ENCODE measurements around the gene SMCP. TPM values are rescaled to one million over a fixed set of nuclear protein-coding genes. Genes with fewer than 3 reads are reported as not detected.

SMCP gene
- total and polyA plus RNA-seq, 4 donors = not detected

DNA sequence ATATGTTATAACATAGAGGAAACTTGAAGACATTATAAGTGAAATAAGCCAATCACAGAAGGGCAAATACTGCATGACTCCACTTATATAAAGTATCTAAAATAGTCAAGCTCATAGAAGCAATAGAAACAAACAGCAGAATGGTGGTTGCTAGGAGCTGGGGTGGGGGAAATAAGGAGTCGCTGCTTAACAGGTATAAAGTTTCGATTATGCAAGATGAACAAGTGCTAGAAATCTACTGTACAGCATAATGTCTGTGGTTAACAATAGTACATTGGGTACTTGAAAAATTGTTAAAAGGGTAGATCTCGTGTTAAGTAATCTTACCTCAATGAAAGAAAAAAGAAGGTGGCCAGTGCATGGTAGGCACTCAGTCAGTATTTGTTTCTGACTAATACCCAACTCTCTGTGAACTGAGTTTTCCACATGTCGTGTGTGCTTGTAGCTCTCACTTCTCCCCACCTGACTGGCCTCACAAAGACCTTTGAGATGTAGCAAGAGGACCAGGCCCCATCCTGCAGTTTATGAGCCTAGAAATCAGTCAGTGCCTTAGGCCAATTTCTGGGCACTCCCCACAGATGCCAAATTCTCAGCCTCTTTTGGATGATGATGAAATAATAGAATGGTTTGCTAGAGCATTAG, 54.2 kb downstream of the SMCP start:
- 83% methylated on average over 4 of the region's 4 CpGs for WGBS

GRCh38 chr1:152933196-152933595, 55.1 kb downstream of the SMCP start:
- H3K4me1 ChIP-seq (ENCODE audit: control insufficient read depth in 4 of 4, insufficient read depth in 4 of 4, low read length in 3 of 4) = peaks cover 0 to 6% (median 2%) of the 10 kb centered on the region in 4 donors

More for the DNA sequence above, 54.2 kb downstream of the SMCP start:
- H3K27ac ChIP-seq (ENCODE audit: low read depth in 1 of 2, low read length in 2 of 2) = no peak overlapping the region
- H3K9ac ChIP-seq (ENCODE audit: low read depth in 1 of 2, low read length in 2 of 2) = no peak overlapping the region
- H3K4me1 ChIP-seq (ENCODE audit: control insufficient read depth in 4 of 4, insufficient read depth in 4 of 4, low read length in 3 of 4) = peaks cover 0 to 6% (median 2%) of the 10 kb centered on the region in 4 donors
- DNase-seq (ENCODE audit: low spot score) = no peak
- no peak overlapping the region for H3K4me3 ChIP-seq (ENCODE audit: low read depth in 1 of 3, low read length in 3 of 3)
- no peaks in the 10 kb centered on the region for H3K9me3 ChIP-seq (ENCODE audit: control insufficient read depth in 4 of 4, low read length in 3 of 4)
- no peaks in the 10 kb centered on the region for H3K27me3 ChIP-seq (ENCODE audit: control insufficient read depth in 4 of 4, insufficient read depth in 4 of 4, low read length in 3 of 4)
- TF ChIP-seq HNF4A (conservative IDR thresholded peaks at IDR 0.05) (no peak), TAF1 (conservative IDR thresholded peaks at IDR 0.05) (no peak), REST (IDR thresholded peaks at IDR 0.05) (no peak), FOXA2 (IDR thresholded peaks at IDR 0.05) (no peak), FOXA1 (IDR thresholded peaks at IDR 0.05) (no peak), RAD21 (IDR thresholded peaks at IDR 0.05) (no peak), SP1 (IDR thresholded peaks at IDR 0.05) (no peak), ATF3 (IDR thresholded peaks at IDR 0.05) (no peak), JUND (IDR thresholded peaks at IDR 0.05) (no peak), RXRA (IDR thresholded peaks at IDR 0.05) (no peak), YY1 (IDR thresholded peaks at IDR 0.05) (no peak), HNF4G (IDR thresholded peaks at IDR 0.05) (no peak), EGR1 (IDR thresholded peaks at IDR 0.05; ENCODE audit: low read depth in 2 of 2) (no peak), GABPA (IDR thresholded peaks at IDR 0.05 in 1 of 2, conservative IDR thresholded peaks at IDR 0.05 in 1 of 2) (no peak), NR2F2 (IDR thresholded peaks at IDR 0.05) (no peak)
- TF ChIP-seq, protein P1, sequence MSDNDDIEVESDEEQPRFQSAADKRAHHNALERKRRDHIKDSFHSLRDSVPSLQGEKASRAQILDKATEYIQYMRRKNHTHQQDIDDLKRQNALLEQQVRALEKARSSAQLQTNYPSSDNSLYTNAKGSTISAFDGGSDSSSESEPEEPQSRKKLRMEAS (IDR thresholded peaks at IDR 0.05) = no peak
- TF ChIP-seq, protein P2, sequence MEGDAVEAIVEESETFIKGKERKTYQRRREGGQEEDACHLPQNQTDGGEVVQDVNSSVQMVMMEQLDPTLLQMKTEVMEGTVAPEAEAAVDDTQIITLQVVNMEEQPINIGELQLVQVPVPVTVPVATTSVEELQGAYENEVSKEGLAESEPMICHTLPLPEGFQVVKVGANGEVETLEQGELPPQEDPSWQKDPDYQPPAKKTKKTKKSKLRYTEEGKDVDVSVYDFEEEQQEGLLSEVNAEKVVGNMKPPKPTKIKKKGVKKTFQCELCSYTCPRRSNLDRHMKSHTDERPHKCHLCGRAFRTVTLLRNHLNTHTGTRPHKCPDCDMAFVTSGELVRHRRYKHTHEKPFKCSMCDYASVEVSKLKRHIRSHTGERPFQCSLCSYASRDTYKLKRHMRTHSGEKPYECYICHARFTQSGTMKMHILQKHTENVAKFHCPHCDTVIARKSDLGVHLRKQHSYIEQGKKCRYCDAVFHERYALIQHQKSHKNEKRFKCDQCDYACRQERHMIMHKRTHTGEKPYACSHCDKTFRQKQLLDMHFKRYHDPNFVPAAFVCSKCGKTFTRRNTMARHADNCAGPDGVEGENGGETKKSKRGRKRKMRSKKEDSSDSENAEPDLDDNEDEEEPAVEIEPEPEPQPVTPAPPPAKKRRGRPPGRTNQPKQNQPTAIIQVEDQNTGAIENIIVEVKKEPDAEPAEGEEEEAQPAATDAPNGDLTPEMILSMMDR (IDR thresholded peaks at IDR 0.05; ENCODE audit: low read depth, low read length, missing input control) = no peak
- no peaks in the 10 kb centered on the region for H3K36me3 ChIP-seq (ENCODE audit: control insufficient read depth in 4 of 4, insufficient read depth in 3 of 4, low read depth in 1 of 4, low read length in 3 of 4)

More at GRCh38 chr1:152933196-152933595, 55.1 kb downstream of the SMCP start:
- TF ChIP-seq NR2F2 (IDR thresholded peaks at IDR 0.05) = no peak
- TF ChIP-seq, protein P1 (IDR thresholded peaks at IDR 0.05) = no peak
- 81% methylated on average over 2 of the region's 2 CpGs for WGBS
- Histone ChIP-seq H3K27me3 (ENCODE audit: control insufficient read depth in 4 of 4, insufficient read depth in 4 of 4, low read length in 3 of 4) (no peaks in the 10 kb centered on the region), H3K4me3 (ENCODE audit: low read depth in 1 of 3, low read length in 3 of 3) (no peak overlapping the region), H3K9me3 (ENCODE audit: control insufficient read depth in 4 of 4, low read length in 3 of 4) (no peaks in the 10 kb centered on the region), H3K9ac (ENCODE audit: low read depth in 1 of 2, low read length in 2 of 2) (no peak overlapping the region), H3K36me3 (ENCODE audit: control insufficient read depth in 4 of 4, insufficient read depth in 3 of 4, low read depth in 1 of 4, low read length in 3 of 4) (no peaks in the 10 kb centered on the region), H3K27ac (ENCODE audit: low read depth in 1 of 2, low read length in 2 of 2) (no peak overlapping the region)
- no peak for DNase-seq (ENCODE audit: low spot score)

Other genes with a start within 250 kb of the SMCP start
- gene LCE2D, start 214.9 kb upstream of the SMCP start, total RNA-seq = not detected
- not detected for gene LCE2D, start 214.9 kb upstream of the SMCP start, polyA plus RNA-seq
- not detected for gene LCE2C, start 203.0 kb upstream of the SMCP start, total RNA-seq
- gene LCE2C, start 203.0 kb upstream of the SMCP start, polyA plus RNA-seq = not detected
- not detected for gene LCE2B, start 192.2 kb upstream of the SMCP start, total RNA-seq
- not detected for gene LCE2B, start 192.2 kb upstream of the SMCP start, polyA plus RNA-seq
- not detected for gene LCE2A, start 180.0 kb upstream of the SMCP start, total RNA-seq
- gene LCE2A, start 180.0 kb upstream of the SMCP start, polyA plus RNA-seq = not detected
- gene LCE4A, start 170.2 kb upstream of the SMCP start, total RNA-seq = not detected
- not detected for gene LCE4A, start 170.2 kb upstream of the SMCP start, polyA plus RNA-seq
- gene KPRP, start 120.3 kb upstream of the SMCP start, total RNA-seq = not detected
- gene KPRP, start 120.3 kb upstream of the SMCP start, polyA plus RNA-seq = not detected
- not detected for gene LCE1F, start 103.2 kb upstream of the SMCP start, total RNA-seq
- gene LCE1F, start 103.2 kb upstream of the SMCP start, polyA plus RNA-seq = not detected
- gene LCE1E, start 92.1 kb upstream of the SMCP start, total RNA-seq = not detected
- not detected for gene LCE1E, start 92.1 kb upstream of the SMCP start, polyA plus RNA-seq
- not detected for gene LCE1D, start 81.6 kb upstream of the SMCP start, total RNA-seq
- not detected for gene LCE1D, start 81.6 kb upstream of the SMCP start, polyA plus RNA-seq
- not detected for gene LCE1C, start 71.7 kb upstream of the SMCP start, total RNA-seq
- gene LCE1C, start 71.7 kb upstream of the SMCP start, polyA plus RNA-seq = not detected
- not detected for gene LCE1B, start 66.4 kb upstream of the SMCP start, total RNA-seq
- gene LCE1B, start 66.4 kb upstream of the SMCP start, polyA plus RNA-seq = not detected
- gene LCE1A, start 50.8 kb upstream of the SMCP start, total RNA-seq = not detected
- gene LCE1A, start 50.8 kb upstream of the SMCP start, polyA plus RNA-seq = not detected
- not detected for gene LCE6A, start 35.5 kb upstream of the SMCP start, total RNA-seq
- gene LCE6A, start 35.5 kb upstream of the SMCP start, polyA plus RNA-seq = not detected
- not detected for gene LCE7A, start 18.3 kb upstream of the SMCP start, total RNA-seq
- gene LCE7A, start 18.3 kb upstream of the SMCP start, polyA plus RNA-seq = not detected
- not detected for gene IVL, start 30.2 kb downstream of the SMCP start, total RNA-seq
- gene IVL, start 30.2 kb downstream of the SMCP start, polyA plus RNA-seq = under 1 TPM in 1 of 2 donors, not detected in 1; 0.02 TPM
- not detected for gene SPRR5, start 68.9 kb downstream of the SMCP start, total RNA-seq
- not detected for gene SPRR5, start 68.9 kb downstream of the SMCP start, polyA plus RNA-seq
- gene SPRR4, start 92.3 kb downstream of the SMCP start, total RNA-seq = not detected
- not detected for gene SPRR4, start 92.3 kb downstream of the SMCP start, polyA plus RNA-seq
- gene SPRR1A, start 105.8 kb downstream of the SMCP start, total RNA-seq = not detected
- gene SPRR1A, start 105.8 kb downstream of the SMCP start, polyA plus RNA-seq = not detected
- gene SPRR3, start 123.4 kb downstream of the SMCP start, total RNA-seq = not detected
- gene SPRR3, start 123.4 kb downstream of the SMCP start, polyA plus RNA-seq = under 1 TPM in 1 of 2 donors, not detected in 1; 0.61 TPM
- not detected for gene SPRR1B, start 152.9 kb downstream of the SMCP start, total RNA-seq
- gene SPRR1B, start 152.9 kb downstream of the SMCP start, polyA plus RNA-seq = not detected
- gene SPRR2D, start 162.8 kb downstream of the SMCP start, total RNA-seq = not detected
- under 1 TPM in 1 of 2 donors, not detected in 1; 0.09 TPM for gene SPRR2D, start 162.8 kb downstream of the SMCP start, polyA plus RNA-seq
- gene SPRR2A, start 179.2 kb downstream of the SMCP start, total RNA-seq = not detected
- not detected for gene SPRR2A, start 179.2 kb downstream of the SMCP start, polyA plus RNA-seq
- not detected for gene SPRR2B, start 193.3 kb downstream of the SMCP start, total RNA-seq
- not detected for gene SPRR2B, start 193.3 kb downstream of the SMCP start, polyA plus RNA-seq
- gene SPRR2E, start 216.2 kb downstream of the SMCP start, total RNA-seq = not detected
- not detected for gene SPRR2E, start 216.2 kb downstream of the SMCP start, polyA plus RNA-seq
- gene SPRR2F, start 235.2 kb downstream of the SMCP start, total RNA-seq = not detected
- gene SPRR2F, start 235.2 kb downstream of the SMCP start, polyA plus RNA-seq = not detected

Measured in liver (tissue), 9 donors.